Natural killer cell (primary cell): ENCODE measurements around the gene RALGPS1. TPM values are rescaled to one million over a fixed set of nuclear protein-coding genes. Genes with fewer than 3 reads are reported as not detected.
A peak's percentile ranks its signal among the peaks of the same experiment; 100 is the strongest.

ENCODE experiments used
- ATAC-seq, 3 donors: fragments of 150-1000 bp in 2 of 3; fragments of 200-7000 bp in 1 of 3; cut with Tn5 transposase; 1 replicate in 1 of 3; 2 replicates in 2 of 3; pipeline ENCODE4 v1.10.0; 2021; ENCODE audit warnings: mild to moderate bottlenecking in 2 of 3, moderate library complexity in 2 of 3
- DNase-seq, 2 donors: peaks; one replicate each; pipeline versions ENCODE4 v3.0.0 to v3.0.0-alpha.2; 2013 to 2021; ENCODE audit warnings: mixed read lengths in 1 of 2
- H3K27ac ChIP-seq: one replicate; pipeline ENCODE4 v1.5.1; 2013; ENCODE audit warnings: mild to moderate bottlenecking, low read length
- H3K27me3 ChIP-seq: one replicate; pipeline ENCODE4 v1.6.1; 2013; ENCODE audit warnings: low read length; ENCODE audit not compliant: control insufficient read depth, insufficient read depth
- H3K36me3 ChIP-seq: one replicate; pipeline ENCODE4 v1.6.1; 2013; ENCODE audit warnings: low read length; ENCODE audit not compliant: control insufficient read depth, insufficient read depth
- H3K4me1 ChIP-seq: one replicate; pipeline ENCODE4 v1.6.1; 2013; ENCODE audit warnings: low read length; ENCODE audit not compliant: control insufficient read depth, insufficient read depth
- H3K4me3 ChIP-seq: one replicate; pipeline ENCODE4 v1.5.1; 2013; ENCODE audit warnings: low read length
- H3K9me3 ChIP-seq: one replicate; pipeline ENCODE4 v1.6.1; 2013; ENCODE audit warnings: low read length; ENCODE audit not compliant: control insufficient read depth, insufficient read depth
- H3K27ac Mint-ChIP-seq, 2 donors: one replicate each; pipeline ENCODE4 v1.8.0; 2022; ENCODE audit warnings: mild to moderate bottlenecking in 2 of 2, mixed read lengths in 2 of 2, moderate library complexity in 1 of 2
- H3K27me3 Mint-ChIP-seq, 2 donors: one replicate each; pipeline ENCODE4 v1.8.0; 2022; ENCODE audit warnings: low read depth in 2 of 2, mixed read lengths in 2 of 2
- H3K36me3 Mint-ChIP-seq: one replicate; pipeline ENCODE4 v1.8.0; 2022; ENCODE audit warnings: mixed read lengths
- H3K4me1 Mint-ChIP-seq, 2 donors: one replicate each; pipeline ENCODE4 v1.8.0; 2022; ENCODE audit warnings: mixed read lengths in 2 of 2
- H3K4me3 Mint-ChIP-seq: one replicate; pipeline ENCODE4 v1.8.0; 2022; ENCODE audit warnings: mild to moderate bottlenecking, moderate library complexity, mixed read lengths
- H3K9me3 Mint-ChIP-seq, 2 donors: one replicate each; pipeline ENCODE4 v1.8.0; 2022; ENCODE audit warnings: mixed read lengths in 2 of 2
- CTCF ChIP-seq: fragments of 200-600 bp; IDR thresholded peaks from one replicate; pipeline ENCODE4 v1.8.0; 2022; ENCODE audit warnings: antibody characterized with exemption
- WGBS: methylation state at CpG from one replicate; pipeline ENCODE4 v1.1.7; 2013; ENCODE audit warnings: missing lambda C conversion rate; ENCODE audit not compliant: insufficient coverage; 5-methylcytosine and 5-hydroxymethylcytosine counted together
- intact Hi-C: fragments of 100-400 bp; cut with micrococcal nuclease; formaldehyde crosslinking; loops from one replicate; pipeline ENCODE4 v1.14.2; 2022
- total RNA-seq, 4 donors: library from RNA; stranded (reverse); fragments of 120-200 nt in 1 of 4; gene quantifications; one replicate each; pipeline versions ENCODE4 v1.2.3 to v1.2.4, GENCODE V29; 2013 to 2022

The RALGPS1 gene
- total RNA-seq, 3 donors from 2014 or later (not counting 1 experiment from before 2014, with no cell fraction given): 11.9 to 21.2 (median 13.2) TPM

- Histone ChIP-seq H3K27me3 (no peaks in the 10 kb centered on the region), H3K36me3 (no peaks in the 10 kb centered on the region), H3K4me1 (peaks cover 7% of the 10 kb centered on the region), H3K4me3 (no peak overlapping the region), H3K9me3 (no peaks in the 10 kb centered on the region), H3K27ac (no peak overlapping the region)
- Mint-ChIP-seq H3K27me3 (no peaks in the 10 kb centered on the region), H3K36me3 (no peaks in the 10 kb centered on the region), H3K9me3 (no peaks in the 10 kb centered on the region), H3K4me1 (peaks cover 0 to 9% of the 10 kb centered on the region in 2 donors), H3K4me3 (no peak overlapping the region), H3K27ac (no peak overlapping the region)
- no peak for TF ChIP-seq CTCF
- intact Hi-C loops: no loop called here
- DNase-seq (no peak), ATAC-seq (no peak)
- WGBS: 87% methylated on average over 10 of the region's 11 CpGs
Measured at GRCh38 chr9:127201731-127202130, 287.1 kb downstream of the RALGPS1 start.

GRCh38 chr9:127202461-127203169, 288.0 kb downstream of the RALGPS1 start:
- no peak for DNase-seq
- Mint-ChIP-seq H3K27me3 (no peaks in the 10 kb centered on the region), H3K9me3 (no peaks in the 10 kb centered on the region), H3K36me3 (no peaks in the 10 kb centered on the region), H3K27ac (no peak overlapping the region), H3K4me3 (no peak overlapping the region), H3K4me1 (peaks cover 0 to 9% of the 10 kb centered on the region in 2 donors)
- Histone ChIP-seq H3K27me3 (no peaks in the 10 kb centered on the region), H3K36me3 (no peaks in the 10 kb centered on the region), H3K4me3 (no peak overlapping the region), H3K4me1 (peaks cover 7% of the 10 kb centered on the region), H3K27ac (no peak overlapping the region), H3K9me3 (no peaks in the 10 kb centered on the region)
- TF ChIP-seq CTCF: no peak
- intact Hi-C loops: no loop called here
- no peak for ATAC-seq
- 96% methylated on average over 9 of the region's 11 CpGs for WGBS

GRCh38 chr9:127203681-127204327, 289.2 kb downstream of the RALGPS1 start:
- H3K36me3 Mint-ChIP-seq: no peaks in the 10 kb centered on the region
- no peak overlapping the region for H3K27ac ChIP-seq
- peaks cover 0 to 3% of the 10 kb centered on the region in 2 donors for H3K4me1 Mint-ChIP-seq
- H3K9me3 Mint-ChIP-seq: no peaks in the 10 kb centered on the region
- ATAC-seq: no peak
- 88% methylated on average over 5 of the region's 5 CpGs for WGBS
- no peak overlapping the region for H3K4me3 Mint-ChIP-seq
- peak in 1 of 2 donors; percentile 41 for DNase-seq
- H3K27me3 ChIP-seq: no peaks in the 10 kb centered on the region
- no peak for TF ChIP-seq CTCF
- no peak overlapping the region for H3K27ac Mint-ChIP-seq
- H3K27me3 Mint-ChIP-seq: no peaks in the 10 kb centered on the region
- H3K4me1 ChIP-seq: peaks cover 7% of the 10 kb centered on the region
- no peak overlapping the region for H3K4me3 ChIP-seq
- H3K9me3 ChIP-seq: no peaks in the 10 kb centered on the region
- intact Hi-C loops: no loop called here
- no peaks in the 10 kb centered on the region for H3K36me3 ChIP-seq
